GM12878 (cell line): ENCODE results near the gene IL17B. TPM values are rescaled to one million over a fixed set of nuclear protein-coding genes. Genes with fewer than 3 reads are reported as not detected.

ENCODE experiments used
- ATAC-seq: fragments of 200-7000 bp; cut with Tn5 transposase; 3 replicates; pipeline ENCODE4 v1.9.1; 2020; ENCODE audit warnings: mild to moderate bottlenecking, moderate library complexity
- BruUV-seq: library from RNA; stranded (reverse); fragments of 400-500 nt; replicated peaks from 2 replicates; lab custom pipeline; 2021; lab: Mats Ljungman, UMichigan
- CTCF ChIA-PET: fragments of 300-600 bp; sonication (Branson Sonifier 250); formaldehyde crosslinking; extraction: SDS; loops from one replicate; lab custom pipeline; 2021; ENCODE audit warnings: inconsistent platforms; lab: Yijun Ruan, JAX
- POLR2A ChIA-PET: fragments of 350-600 bp; formaldehyde crosslinking; extraction: SDS; loops from one replicate; lab custom pipeline; 2021; ENCODE audit warnings: inconsistent platforms; lab: Charles Lee
- RAD21 ChIA-PET: fragments of 300-600 bp; sonication (Branson Sonifier 250); formaldehyde crosslinking; loops from one replicate; lab custom pipeline; 2023; ENCODE audit warnings: antibody characterized with exemption; ENCODE audit not compliant: unreplicated experiment; lab: Charles Lee
- SMC1A ChIA-PET: fragments of 300-600 bp; sonication (Branson Sonifier 250); formaldehyde crosslinking; loops from one replicate; lab custom pipeline; 2023; ENCODE audit not compliant: unreplicated experiment, uncharacterized antibody; lab: Charles Lee
- DNase-seq: peaks from one replicate; pipeline ENCODE4 v3.0.0-alpha.2; 2011; ENCODE audit warnings: low read depth, low spot score
- FAIRE-seq: peaks from 3 replicates; lab custom pipeline; 2011; peaks lifted over from hg19 to GRCh38; lab: Jason Lieb, UNC
- H2AFZ ChIP-seq: 2 replicates; pipeline ENCODE4 v1.6.0; 2011; ENCODE audit warnings: low read depth, low read length, control low read depth; ENCODE audit not compliant: control insufficient read depth
- H3K27ac ChIP-seq: 2 replicates; pipeline ENCODE4 v1.5.1; 2011; ENCODE audit warnings: control low read depth; ENCODE audit not compliant: control insufficient read depth, insufficient read depth
- H3K27me3 ChIP-seq, 2 experiments: replicated peaks in 1 of 2; 2 replicates each; pipeline versions ENCODE4 v1.6.0 to v1.6.1; 2011; ENCODE audit warnings: low read length in 1 of 2; ENCODE audit not compliant: control insufficient read depth in 2 of 2, insufficient read depth in 2 of 2
- H3K36me3 ChIP-seq, 2 experiments: 2 replicates each; pipeline ENCODE4 v1.5.1; 2011; ENCODE audit warnings: low read length in 1 of 2; ENCODE audit not compliant: control insufficient read depth in 2 of 2, insufficient read depth in 2 of 2
- H3K4me1 ChIP-seq: 2 replicates; pipeline ENCODE4 v1.6.1; 2011; ENCODE audit warnings: mild to moderate bottlenecking, low read length, moderate library complexity, mixed read lengths; ENCODE audit not compliant: control insufficient read depth, insufficient read depth
- H3K4me2 ChIP-seq: 2 replicates; pipeline ENCODE4 v1.6.0; 2011; ENCODE audit warnings: control low read depth; ENCODE audit not compliant: control insufficient read depth, insufficient read depth
- H3K4me3 ChIP-seq: fragments of 200-600 bp; sonication (generic); 2 replicates; pipeline ENCODE4 v1.5.1; 2016
- H3K79me2 ChIP-seq: 2 replicates; pipeline ENCODE4 v1.6.0; 2011; ENCODE audit warnings: low read length; ENCODE audit not compliant: control insufficient read depth, insufficient read depth
- H3K9ac ChIP-seq: 2 replicates; pipeline ENCODE4 v1.8.0; 2011; ENCODE audit warnings: low read length, control low read depth, mixed read lengths; ENCODE audit not compliant: control insufficient read depth, insufficient read depth
- H3K9me3 ChIP-seq: replicated peaks from 3 replicates; pipeline ENCODE4 v1.5.1; 2011; ENCODE audit warnings: mild to moderate bottlenecking, low read length; ENCODE audit not compliant: control insufficient read depth, insufficient read depth
- H4K20me1 ChIP-seq: 2 replicates; pipeline ENCODE4 v1.6.0; 2011; ENCODE audit not compliant: control insufficient read depth, insufficient read depth
- BCL11A ChIP-seq: IDR thresholded peaks from 2 replicates; pipeline ENCODE4 v1.6.1; 2011; ENCODE audit warnings: low read depth, low read length
- BHLHE40 ChIP-seq, 2 experiments: fragments of 450-650 bp in 1 of 2; IDR thresholded peaks; 2 replicates each; pipeline ENCODE4 v1.6.1; 2011 to 2017; ENCODE audit warnings: low read depth in 2 of 2, borderline replicate concordance in 1 of 2, improper control_type of control experiment in 1 of 2, low read length in 1 of 2, mild to moderate bottlenecking in 1 of 2
- CBFB ChIP-seq: IDR thresholded peaks from 2 replicates; pipeline ENCODE4 v1.6.1; 2016; ENCODE audit warnings: antibody characterized with exemption, low read depth
- CHD2 ChIP-seq: IDR thresholded peaks from 2 replicates; pipeline ENCODE4 v1.6.1; 2011; ENCODE audit warnings: low read depth, low read length, improper control_type of control experiment, borderline replicate concordance
- GATAD2B ChIP-seq: fragments of 450-650 bp; conservative IDR thresholded peaks from 2 replicates; pipeline ENCODE4 v1.6.1; 2017; ENCODE audit warnings: low read depth, mild to moderate bottlenecking, moderate library complexity
- HDGF ChIP-seq: fragments of 450-650 bp; IDR thresholded peaks from 2 replicates; pipeline ENCODE4 v1.6.1; 2016; ENCODE audit warnings: antibody characterized with exemption
- RBBP5 ChIP-seq: fragments of 200-600 bp; sonication (generic); conservative IDR thresholded peaks from 2 replicates; pipeline ENCODE4 v1.6.1; 2016
- SIN3A ChIP-seq: IDR thresholded peaks from 2 replicates; pipeline ENCODE4 v1.6.1; 2012; ENCODE audit warnings: low read depth, low read length, improper control_type of control experiment
- SRF ChIP-seq, 2 experiments: IDR thresholded peaks; 2 replicates each; pipeline ENCODE4 v1.6.1; 2011; ENCODE audit warnings: low read depth in 2 of 2, low read length in 2 of 2, mild to moderate bottlenecking in 1 of 2, moderate library complexity in 1 of 2
- ZNF384 ChIP-seq: IDR thresholded peaks from 2 replicates; pipeline ENCODE4 v1.6.1; 2012; ENCODE audit warnings: low read depth, mild to moderate bottlenecking, low read length, improper control_type of control experiment, borderline replicate concordance
- WGBS: methylation state at CpG from one replicate; pipeline ENCODE4 v1.1.6; 2016; ENCODE audit warnings: low lambda C conversion rate; ENCODE audit not compliant: insufficient replicate concordance, insufficient coverage; ENCODE audit errors: missing lambda C conversion rate; 5-methylcytosine and 5-hydroxymethylcytosine counted together
- in situ Hi-C: fragments of 300-500 bp; cut with MboI; formaldehyde crosslinking; loops from 9 replicates; pipeline ENCODE4 v1.14.3; 2018; ENCODE audit warnings: mixed read lengths
- intact Hi-C: fragments of 100-400 bp; cut with micrococcal nuclease; formaldehyde crosslinking; loops from one replicate; pipeline ENCODE4 v1.14.2; 2022; ENCODE audit not compliant: unreplicated experiment
- polyA plus RNA-seq, 11 experiments: library from polyadenylated mRNA; depleted of rRNA in 4 of 11; unstranded in 6 of 11; stranded (reverse) in 5 of 11; fragments of >200 nt; fragmentation: Nextera tagmentation in 4 of 11; fragmentation: Illumina TruSeq in 1 of 11; extraction: Ambion mirVana in 4 of 11; extraction: Trizol in 1 of 11; gene quantifications; 1 replicate in 1 of 11; 2 replicates in 10 of 11; pipeline versions ENCODE4 v1.2.1 to v1.2.3, GENCODE V29; 2011 to 2016; ENCODE audit warnings: inconsistent platforms in 2 of 11, missing spikeins in 2 of 11, low read depth in 1 of 11
- total RNA-seq, 4 experiments: library from RNA; depleted of rRNA in 3 of 4; stranded (reverse); fragments of >200 nt in 3 of 4; fragmentation: Illumina TruSeq in 1 of 4; extraction: Trizol in 1 of 4; gene quantifications; 2 replicates each; pipeline versions ENCODE4 v1.2.1 to v1.2.3, GENCODE V29; 2013 to 2021
- TF ChIP-seq, protein P1 (sequence below): fragments of 450-650 bp; conservative IDR thresholded peaks from 2 replicates; pipeline ENCODE4 v1.6.1; 2017; ENCODE audit warnings: mild to moderate bottlenecking, moderate library complexity
- TF ChIP-seq, protein P2 (sequence below), 3 experiments: IDR thresholded peaks in 2 of 3; conservative IDR thresholded peaks in 1 of 3; 2 replicates each; pipeline ENCODE4 v1.5.1; 2011; ENCODE audit warnings: low read depth in 3 of 3, low read length in 3 of 3, mild to moderate bottlenecking in 3 of 3, control low read depth in 2 of 3, moderate library complexity in 2 of 3, inconsistent platforms in 1 of 3, mixed read lengths in 1 of 3; ENCODE audit not compliant: control insufficient read depth in 2 of 3, insufficient read depth in 1 of 3; ENCODE audit errors: extremely low read depth in 1 of 3
- TF ChIP-seq, protein P3 (sequence below): fragments of 450-650 bp; IDR thresholded peaks from 2 replicates; pipeline ENCODE4 v1.6.1; 2017; ENCODE audit warnings: mild to moderate bottlenecking, moderate library complexity

Gene IL17B
- total and polyA plus RNA-seq, 10 of the 15 experiments (the other 5 are each of a cell fraction or from before 2014, with no cell fraction given) = not detected

DNA sequence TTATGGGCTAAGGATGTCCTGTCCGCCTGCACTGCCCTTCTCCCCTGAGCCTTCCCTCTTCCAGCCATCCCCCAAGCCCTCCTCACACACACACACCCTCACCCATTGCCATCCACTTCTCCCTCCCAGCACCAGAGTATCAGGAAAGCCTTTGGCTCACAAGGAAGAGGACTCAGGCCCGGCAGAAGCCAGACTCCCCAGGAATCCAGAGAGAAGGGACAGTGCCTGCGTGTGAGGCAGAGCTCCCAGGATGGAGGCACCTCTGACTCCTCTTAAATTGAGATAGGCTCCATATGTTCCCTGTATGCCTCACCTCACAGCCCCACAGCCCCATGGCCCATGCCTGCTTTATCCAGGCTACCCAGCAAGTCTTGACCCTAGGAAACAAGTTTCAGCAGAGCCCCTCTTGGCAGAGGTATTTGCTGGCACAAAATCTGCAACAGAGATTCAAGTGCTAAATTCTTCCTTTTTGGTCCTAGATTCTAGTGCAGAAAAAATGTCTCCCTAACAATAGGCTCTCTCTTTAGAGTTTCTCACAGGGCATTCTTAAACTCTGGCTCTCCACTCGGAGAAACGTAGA is 761 bp downstream of the IL17B start (continued):
- TF ChIP-seq BCL11A (no peak), ZNF384 (no peak), SIN3A (no peak)
- TF ChIP-seq, all 136 proteins: peak for 0

DNA sequence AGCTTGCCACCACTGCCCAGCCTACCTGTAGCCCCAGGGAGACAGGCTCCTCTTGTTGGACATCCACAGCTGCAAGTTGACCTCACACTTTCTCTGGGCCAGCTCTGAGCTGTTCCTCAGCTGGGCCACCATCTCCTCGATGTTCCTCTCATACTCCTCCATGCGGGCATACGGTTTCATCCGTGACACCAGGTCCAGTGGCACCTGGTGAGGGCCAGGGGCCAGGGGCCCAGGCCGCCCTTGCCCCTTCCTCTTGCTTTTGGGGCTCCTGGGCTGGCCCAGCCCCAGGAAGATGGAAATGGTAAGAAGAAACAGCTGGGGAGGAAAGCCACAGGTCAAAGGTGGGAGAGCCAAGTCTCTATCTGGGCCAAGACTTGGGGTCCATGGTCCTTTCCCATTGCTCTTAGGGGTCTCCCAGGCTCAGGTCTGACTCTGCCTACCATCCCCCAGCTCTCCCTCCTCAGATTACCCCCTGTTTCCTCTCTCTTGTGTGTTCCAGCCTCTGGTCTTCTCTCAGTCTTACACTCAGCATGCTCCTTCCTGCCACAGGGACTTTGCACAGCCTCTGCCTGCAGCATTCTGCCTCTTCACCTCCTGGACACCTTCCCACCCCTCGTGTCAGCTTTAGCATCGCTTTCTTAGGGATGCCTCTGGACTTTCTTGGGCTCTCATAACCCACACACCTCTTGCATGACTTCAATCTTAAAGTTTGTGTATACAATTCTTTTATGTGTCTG is 2.2 kb downstream of the IL17B start:
- ChIA-PET SMC1A (interaction anchor here (0.6 to 0.9 kb wide), 2 partner anchors 68 to 496 kb away, joined by 3 read pairs; no protein-coding TSS in a partner anchor), CTCF (interaction anchor here (1.0 to 6.6 kb wide), 4 partner anchors 9 to 188 kb away, joined by 4 to 90 read pairs (median 6); no protein-coding TSS in a partner anchor), POLR2A (no interaction called here), RAD21 (no interaction called here)
- H3K4me1 ChIP-seq = no peaks in the 10 kb centered on the region
- no peak overlapping the region for H3K27ac ChIP-seq
- 34% methylated on average over 7 of the region's 7 CpGs for WGBS
- in situ Hi-C loops = no loop called here
- H3K9me3 ChIP-seq = no peaks in the 10 kb centered on the region
- BruUV-seq = no TSS peak
- H2AFZ ChIP-seq = no peak overlapping the region
- no peak for DNase-seq
- peaks cover 0 to 2% of the 10 kb centered on the region in 2 experiments; a peak in 2 of 4 replicates for H3K27me3 ChIP-seq
- H3K4me2 ChIP-seq = no peak overlapping the region
- no peak for FAIRE-seq
- no peaks in the 10 kb centered on the region for H3K79me2 ChIP-seq
- ATAC-seq = no peak
- H3K9ac ChIP-seq = no peak overlapping the region
- H3K36me3 ChIP-seq = no peaks in the 10 kb centered on the region
- no peak overlapping the region for H3K4me3 ChIP-seq
- H4K20me1 ChIP-seq = no peaks in the 10 kb centered on the region
- intact Hi-C loops = no loop called here
- no peak for TF ChIP-seq SRF (IDR thresholded peaks at IDR 0.05; ENCODE audit: low read depth in 2 of 2, low read length in 2 of 2)
- no peak for TF ChIP-seq GATAD2B
- no peak for TF ChIP-seq RBBP5
- TF ChIP-seq, protein P1, sequence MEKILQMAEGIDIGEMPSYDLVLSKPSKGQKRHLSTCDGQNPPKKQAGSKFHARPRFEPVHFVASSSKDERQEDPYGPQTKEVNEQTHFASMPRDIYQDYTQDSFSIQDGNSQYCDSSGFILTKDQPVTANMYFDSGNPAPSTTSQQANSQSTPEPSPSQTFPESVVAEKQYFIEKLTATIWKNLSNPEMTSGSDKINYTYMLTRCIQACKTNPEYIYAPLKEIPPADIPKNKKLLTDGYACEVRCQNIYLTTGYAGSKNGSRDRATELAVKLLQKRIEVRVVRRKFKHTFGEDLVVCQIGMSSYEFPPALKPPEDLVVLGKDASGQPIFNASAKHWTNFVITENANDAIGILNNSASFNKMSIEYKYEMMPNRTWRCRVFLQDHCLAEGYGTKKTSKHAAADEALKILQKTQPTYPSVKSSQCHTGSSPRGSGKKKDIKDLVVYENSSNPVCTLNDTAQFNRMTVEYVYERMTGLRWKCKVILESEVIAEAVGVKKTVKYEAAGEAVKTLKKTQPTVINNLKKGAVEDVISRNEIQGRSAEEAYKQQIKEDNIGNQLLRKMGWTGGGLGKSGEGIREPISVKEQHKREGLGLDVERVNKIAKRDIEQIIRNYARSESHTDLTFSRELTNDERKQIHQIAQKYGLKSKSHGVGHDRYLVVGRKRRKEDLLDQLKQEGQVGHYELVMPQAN = no peak
- no peak for TF ChIP-seq BHLHE40 (IDR thresholded peaks at IDR 0.05; ENCODE audit: borderline replicate concordance in 1 of 2, low read depth in 2 of 2, low read length in 1 of 2)
- TF ChIP-seq, protein P2, sequence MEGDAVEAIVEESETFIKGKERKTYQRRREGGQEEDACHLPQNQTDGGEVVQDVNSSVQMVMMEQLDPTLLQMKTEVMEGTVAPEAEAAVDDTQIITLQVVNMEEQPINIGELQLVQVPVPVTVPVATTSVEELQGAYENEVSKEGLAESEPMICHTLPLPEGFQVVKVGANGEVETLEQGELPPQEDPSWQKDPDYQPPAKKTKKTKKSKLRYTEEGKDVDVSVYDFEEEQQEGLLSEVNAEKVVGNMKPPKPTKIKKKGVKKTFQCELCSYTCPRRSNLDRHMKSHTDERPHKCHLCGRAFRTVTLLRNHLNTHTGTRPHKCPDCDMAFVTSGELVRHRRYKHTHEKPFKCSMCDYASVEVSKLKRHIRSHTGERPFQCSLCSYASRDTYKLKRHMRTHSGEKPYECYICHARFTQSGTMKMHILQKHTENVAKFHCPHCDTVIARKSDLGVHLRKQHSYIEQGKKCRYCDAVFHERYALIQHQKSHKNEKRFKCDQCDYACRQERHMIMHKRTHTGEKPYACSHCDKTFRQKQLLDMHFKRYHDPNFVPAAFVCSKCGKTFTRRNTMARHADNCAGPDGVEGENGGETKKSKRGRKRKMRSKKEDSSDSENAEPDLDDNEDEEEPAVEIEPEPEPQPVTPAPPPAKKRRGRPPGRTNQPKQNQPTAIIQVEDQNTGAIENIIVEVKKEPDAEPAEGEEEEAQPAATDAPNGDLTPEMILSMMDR (IDR thresholded peaks at IDR 0.05 in 2 of 3, conservative IDR thresholded peaks at IDR 0.05 in 1 of 3; ENCODE audit: control insufficient read depth in 2 of 3, extremely low read depth in 1 of 3, insufficient read depth in 1 of 3, low read depth in 3 of 3, low read length in 3 of 3) = no peak
- TF ChIP-seq CHD2 = no peak
- TF ChIP-seq HDGF = no peak
- TF ChIP-seq, protein P3, sequence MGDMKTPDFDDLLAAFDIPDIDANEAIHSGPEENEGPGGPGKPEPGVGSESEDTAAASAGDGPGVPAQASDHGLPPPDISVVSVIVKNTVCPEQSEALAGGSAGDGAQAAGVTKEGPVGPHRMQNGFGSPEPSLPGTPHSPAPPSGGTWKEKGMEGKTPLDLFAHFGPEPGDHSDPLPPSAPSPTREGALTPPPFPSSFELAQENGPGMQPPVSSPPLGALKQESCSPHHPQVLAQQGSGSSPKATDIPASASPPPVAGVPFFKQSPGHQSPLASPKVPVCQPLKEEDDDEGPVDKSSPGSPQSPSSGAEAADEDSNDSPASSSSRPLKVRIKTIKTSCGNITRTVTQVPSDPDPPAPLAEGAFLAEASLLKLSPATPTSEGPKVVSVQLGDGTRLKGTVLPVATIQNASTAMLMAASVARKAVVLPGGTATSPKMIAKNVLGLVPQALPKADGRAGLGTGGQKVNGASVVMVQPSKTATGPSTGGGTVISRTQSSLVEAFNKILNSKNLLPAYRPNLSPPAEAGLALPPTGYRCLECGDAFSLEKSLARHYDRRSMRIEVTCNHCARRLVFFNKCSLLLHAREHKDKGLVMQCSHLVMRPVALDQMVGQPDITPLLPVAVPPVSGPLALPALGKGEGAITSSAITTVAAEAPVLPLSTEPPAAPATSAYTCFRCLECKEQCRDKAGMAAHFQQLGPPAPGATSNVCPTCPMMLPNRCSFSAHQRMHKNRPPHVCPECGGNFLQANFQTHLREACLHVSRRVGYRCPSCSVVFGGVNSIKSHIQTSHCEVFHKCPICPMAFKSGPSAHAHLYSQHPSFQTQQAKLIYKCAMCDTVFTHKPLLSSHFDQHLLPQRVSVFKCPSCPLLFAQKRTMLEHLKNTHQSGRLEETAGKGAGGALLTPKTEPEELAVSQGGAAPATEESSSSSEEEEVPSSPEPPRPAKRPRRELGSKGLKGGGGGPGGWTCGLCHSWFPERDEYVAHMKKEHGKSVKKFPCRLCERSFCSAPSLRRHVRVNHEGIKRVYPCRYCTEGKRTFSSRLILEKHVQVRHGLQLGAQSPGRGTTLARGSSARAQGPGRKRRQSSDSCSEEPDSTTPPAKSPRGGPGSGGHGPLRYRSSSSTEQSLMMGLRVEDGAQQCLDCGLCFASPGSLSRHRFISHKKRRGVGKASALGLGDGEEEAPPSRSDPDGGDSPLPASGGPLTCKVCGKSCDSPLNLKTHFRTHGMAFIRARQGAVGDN = no peak
- TF ChIP-seq CBFB = no peak
